ACC112 (cell line): ENCODE results near the gene BANF2.
"Not testable (repeated sequence)": the region's sequence is repeated elsewhere in the genome, so short reads cannot be mapped to it uniquely, and the experiment has no call there.

Source experiments
- H2AFZ ChIP-seq: fragments of 200-600 bp; sonication (generic); one replicate; pipeline ENCODE4 v1.6.0; 2017; ENCODE audit warnings: antibody characterized with exemption, low read length; ENCODE audit not compliant: unreplicated experiment
- H3K27ac ChIP-seq: fragments of 200-600 bp; sonication (generic); 2 replicates; pipeline ENCODE4 v1.5.1; 2014; ENCODE audit warnings: low read depth, mild to moderate bottlenecking, antibody characterized with exemption, low read length, moderate library complexity
- H3K27me3 ChIP-seq: fragments of 200-600 bp; sonication (generic); 2 replicates; pipeline ENCODE4 v1.6.1; 2014; ENCODE audit warnings: mild to moderate bottlenecking, antibody characterized with exemption, low read length, moderate library complexity, mixed read lengths; ENCODE audit not compliant: insufficient read depth
- H3K36me3 ChIP-seq: fragments of 200-600 bp; sonication (generic); 2 replicates; pipeline ENCODE4 v1.6.1; 2016; ENCODE audit warnings: mild to moderate bottlenecking, antibody characterized with exemption, low read length, moderate library complexity, mixed read lengths; ENCODE audit not compliant: insufficient read depth
- H3K4me1 ChIP-seq: fragments of 200-600 bp; sonication (generic); one replicate; pipeline ENCODE4 v1.6.1; 2016; ENCODE audit warnings: low read length, mixed read lengths; ENCODE audit not compliant: insufficient read depth, unreplicated experiment, control insufficient read depth
- H3K4me3 ChIP-seq: fragments of 200-600 bp; sonication (generic); 2 replicates; pipeline ENCODE4 v1.5.1; 2014; ENCODE audit warnings: mild to moderate bottlenecking, low read depth, low read length
- H3K79me2 ChIP-seq: fragments of 200-600 bp; sonication (generic); one replicate; pipeline ENCODE4 v1.6.0; 2016; ENCODE audit warnings: low read length; ENCODE audit not compliant: control insufficient read depth, unreplicated experiment, insufficient read depth

BANF2 gene

DNA sequence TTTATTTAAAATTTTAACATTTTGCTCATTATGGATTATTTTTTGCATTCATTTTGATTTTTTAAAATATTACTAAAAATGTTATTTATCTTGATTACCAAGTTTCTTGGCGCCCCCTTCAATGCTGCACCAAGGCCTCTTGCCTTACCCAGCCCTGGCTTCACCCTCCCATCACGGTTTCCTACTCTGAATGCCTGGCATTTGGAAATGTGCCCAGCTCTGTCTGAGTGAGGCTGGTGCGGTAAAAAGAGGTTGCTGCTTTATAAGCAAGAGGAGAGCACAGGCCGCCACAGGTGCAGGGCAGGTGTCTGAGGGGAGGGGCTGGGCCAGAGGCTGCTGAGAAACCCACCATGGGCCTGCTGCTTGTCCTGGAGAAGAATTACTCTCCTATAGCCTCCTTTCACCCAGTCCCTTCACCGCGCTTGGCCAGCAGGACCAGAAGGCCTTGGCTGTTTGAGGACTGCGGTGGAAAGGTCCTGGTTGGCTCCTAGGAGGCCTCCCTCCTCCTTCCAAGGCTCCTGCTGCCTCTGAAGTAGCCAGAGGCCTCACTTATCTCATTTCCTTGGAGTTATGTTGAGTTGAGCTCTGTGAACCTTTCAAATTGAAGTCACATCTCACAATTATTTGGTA lies 62.6 kb downstream of the BANF2 start:
- no peak overlapping the region for H3K27ac ChIP-seq
- no peaks in the 10 kb centered on the region for H3K4me1 ChIP-seq
- H3K27me3 ChIP-seq, result no peaks in the 10 kb centered on the region
- no peak overlapping the region for H2AFZ ChIP-seq
- no peaks in the 10 kb centered on the region for H3K36me3 ChIP-seq
- no peaks in the 10 kb centered on the region for H3K79me2 ChIP-seq
- H3K4me3 ChIP-seq, result no peak overlapping the region

DNA sequence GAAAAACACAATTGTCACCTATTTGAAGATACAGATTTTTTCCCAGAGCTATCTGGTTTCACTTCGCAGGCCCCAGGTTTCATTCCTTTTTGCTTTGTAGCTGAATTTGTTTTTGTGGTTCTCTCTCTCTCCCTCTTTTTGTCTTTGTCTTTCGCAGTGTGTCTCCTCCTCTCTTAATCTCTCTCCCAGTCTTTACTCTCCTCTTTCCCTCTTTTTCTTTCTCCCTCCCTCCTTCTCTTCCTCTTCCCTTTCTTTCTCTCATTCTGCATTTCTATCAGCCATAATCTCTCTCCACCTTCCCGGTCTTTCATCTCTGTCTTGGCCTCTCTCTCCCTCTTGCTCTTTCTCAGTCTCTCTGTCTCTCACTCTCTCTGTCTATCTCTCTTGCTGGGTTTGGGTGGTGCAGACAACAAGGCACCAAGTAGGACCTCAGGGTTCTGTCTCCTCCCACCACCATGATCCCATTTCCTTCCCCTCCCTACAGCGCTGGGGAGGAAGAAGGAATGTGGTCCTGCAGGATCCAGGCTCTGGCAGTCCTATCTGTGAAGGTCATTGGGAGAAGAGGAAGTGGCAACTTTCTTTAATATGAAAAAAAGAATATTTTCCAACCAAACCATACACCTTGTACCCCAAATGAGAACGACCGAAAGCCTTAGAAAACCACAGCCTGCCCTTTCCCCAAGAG lies 63.2 kb downstream of the BANF2 start:
- Histone ChIP-seq H3K4me3 (no peak overlapping the region), H2AFZ (no peak overlapping the region), H3K79me2 (no peaks in the 10 kb centered on the region), H3K36me3 (no peaks in the 10 kb centered on the region), H3K4me1 (no peaks in the 10 kb centered on the region), H3K27me3 (no peaks in the 10 kb centered on the region), H3K27ac (no peak overlapping the region)

DNA sequence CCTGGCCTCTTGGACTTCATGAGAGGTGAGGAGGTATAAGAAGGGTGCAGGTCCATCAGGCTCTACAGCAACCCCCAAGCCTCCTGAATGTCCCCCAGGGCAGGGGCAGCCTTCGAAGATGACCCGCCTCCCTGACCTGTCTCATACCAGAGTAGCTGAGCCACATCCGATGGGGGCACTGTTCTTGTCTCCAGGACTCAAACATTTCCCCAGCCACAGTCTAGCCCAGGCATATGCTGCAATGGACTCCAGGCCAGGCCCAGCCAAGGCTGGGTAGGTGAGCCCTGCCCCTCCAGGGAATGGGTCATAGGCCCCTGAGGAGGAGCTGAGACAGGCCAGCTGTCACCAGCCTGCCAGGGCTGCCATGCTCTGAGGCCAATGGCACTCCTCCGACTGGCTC lies 65.3 kb downstream of the BANF2 start:
- no peak overlapping the region for H3K27ac ChIP-seq
- H3K4me3 ChIP-seq, result no peak overlapping the region
- H3K27me3 ChIP-seq, result no peaks in the 10 kb centered on the region
- no peaks in the 10 kb centered on the region for H3K4me1 ChIP-seq
- no peak overlapping the region for H2AFZ ChIP-seq
- no peaks in the 10 kb centered on the region for H3K36me3 ChIP-seq
- no peaks in the 10 kb centered on the region for H3K79me2 ChIP-seq

DNA sequence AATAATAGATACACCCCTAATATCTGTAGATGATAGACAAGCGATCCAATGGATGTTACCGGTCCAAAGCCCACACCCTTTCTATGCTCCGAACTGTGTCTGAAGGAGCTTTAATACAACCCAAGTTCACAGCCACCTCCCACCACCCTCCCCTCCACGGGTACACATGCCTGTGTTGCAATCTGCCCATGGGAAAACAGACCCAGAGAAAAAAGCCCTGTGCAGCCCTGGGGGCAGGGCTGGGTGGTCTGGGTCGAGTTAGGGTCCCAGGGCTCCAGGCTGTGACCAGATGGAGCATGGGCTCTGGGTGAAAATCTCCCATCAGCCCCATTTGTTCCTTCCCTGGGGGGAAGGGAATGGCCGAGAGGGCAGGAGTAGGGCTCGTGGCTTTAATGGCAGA lies 65.8 kb downstream of the BANF2 start:
- H3K4me1 ChIP-seq, result no peaks in the 10 kb centered on the region
- no peak overlapping the region for H2AFZ ChIP-seq
- no peak overlapping the region for H3K27ac ChIP-seq
- no peaks in the 10 kb centered on the region for H3K27me3 ChIP-seq
- H3K4me3 ChIP-seq, result no peak overlapping the region
- no peaks in the 10 kb centered on the region for H3K79me2 ChIP-seq
- H3K36me3 ChIP-seq, result no peaks in the 10 kb centered on the region

DNA sequence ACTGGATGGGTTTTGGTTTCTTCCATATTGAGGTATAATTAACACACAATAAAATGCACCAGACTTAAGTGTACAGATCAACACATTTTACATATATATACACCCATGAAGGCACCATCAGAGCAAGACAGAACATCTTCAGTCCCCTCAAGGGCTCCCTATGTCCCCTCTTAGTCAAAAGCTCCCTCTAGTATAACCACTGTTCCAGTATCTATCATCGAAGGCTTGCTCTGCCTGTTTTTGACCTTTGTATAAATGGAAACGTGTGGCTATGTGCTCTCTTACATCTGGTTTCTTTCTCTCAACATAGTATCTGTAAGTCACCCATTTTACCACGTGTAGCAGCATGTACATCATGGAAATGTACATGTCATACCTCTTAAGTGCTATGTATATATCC lies 66.5 kb downstream of the BANF2 start:
- Histone ChIP-seq H3K79me2 (no peaks in the 10 kb centered on the region), H3K27ac (no peak overlapping the region), H2AFZ (no peak overlapping the region), H3K4me1 (no peaks in the 10 kb centered on the region), H3K36me3 (no peaks in the 10 kb centered on the region), H3K4me3 (no peak overlapping the region), H3K27me3 (no peaks in the 10 kb centered on the region)

DNA sequence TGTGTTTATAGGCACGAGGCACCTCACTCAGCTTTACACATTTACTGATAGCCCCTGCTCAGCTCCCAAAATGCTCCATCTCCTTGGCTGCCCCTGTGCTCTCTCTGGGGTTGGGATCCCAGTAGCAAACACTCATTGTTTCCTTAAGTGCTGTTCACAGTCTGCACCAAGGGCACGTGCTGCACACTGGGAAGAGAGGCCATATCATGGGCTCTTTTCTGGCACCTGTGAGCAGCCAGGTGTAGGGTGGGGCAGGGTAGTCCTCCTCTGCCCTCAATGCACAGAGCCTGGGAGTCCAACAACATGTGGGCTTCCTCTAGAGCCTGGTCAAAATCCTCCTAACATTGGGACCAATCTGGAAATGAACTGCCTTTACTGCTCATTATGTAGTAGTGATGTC lies 67.9 kb downstream of the BANF2 start:
- H3K4me3 ChIP-seq, result no peak overlapping the region
- H3K27me3 ChIP-seq, result no peaks in the 10 kb centered on the region
- no peak overlapping the region for H3K27ac ChIP-seq
- H3K79me2 ChIP-seq, result no peaks in the 10 kb centered on the region
- H2AFZ ChIP-seq, result no peak overlapping the region
- H3K4me1 ChIP-seq, result no peaks in the 10 kb centered on the region
- H3K36me3 ChIP-seq, result no peaks in the 10 kb centered on the region

DNA sequence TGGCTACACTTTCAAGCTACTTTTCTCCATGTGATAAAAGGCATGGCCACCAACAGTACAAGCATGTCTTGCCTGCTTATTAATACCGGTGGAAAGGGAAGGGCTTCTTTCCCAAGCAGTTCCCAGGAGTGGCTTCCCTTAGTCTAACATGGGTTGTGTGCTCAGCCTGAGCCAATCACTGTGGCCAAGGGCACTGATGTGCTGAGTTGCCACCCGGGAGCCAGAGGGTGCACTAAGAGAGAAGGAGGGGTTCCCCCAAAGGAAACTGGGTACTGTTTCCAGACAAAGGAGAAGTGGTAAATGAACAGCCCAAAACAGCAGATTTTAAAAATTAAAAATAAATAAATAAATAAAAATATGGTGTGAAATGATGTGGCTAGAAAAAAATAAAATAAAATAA lies 68.5 kb downstream of the BANF2 start:
- Histone ChIP-seq H3K4me1 (no peaks in the 10 kb centered on the region), H3K27me3 (no peaks in the 10 kb centered on the region), H2AFZ (no peak overlapping the region), H3K4me3 (no peak overlapping the region), H3K36me3 (no peaks in the 10 kb centered on the region), H3K27ac (no peak overlapping the region), H3K79me2 (no peaks in the 10 kb centered on the region)

DNA sequence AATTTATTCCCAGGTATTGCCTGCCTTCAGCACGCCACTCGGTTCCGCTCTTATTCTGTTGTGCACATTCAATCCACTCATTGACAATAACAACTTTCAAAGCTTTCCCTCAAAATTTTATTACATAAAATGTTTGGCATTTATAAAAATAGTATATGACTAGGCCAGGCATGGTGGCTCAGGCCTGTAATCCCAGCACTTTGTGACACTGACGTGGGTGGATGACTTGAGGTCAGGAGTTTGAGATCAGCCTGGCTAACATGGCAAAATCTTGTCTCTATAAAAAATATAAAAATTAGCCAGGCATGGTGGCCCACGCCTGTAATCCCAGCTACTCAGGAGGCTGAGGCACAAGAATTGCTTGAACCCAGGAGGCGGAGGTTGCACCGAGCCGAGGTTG lies 70.0 kb downstream of the BANF2 start:
- H3K79me2 ChIP-seq, H3K27me3 ChIP-seq, H3K27ac ChIP-seq, H3K4me1 ChIP-seq, H3K4me3 ChIP-seq, H3K36me3 ChIP-seq, H2AFZ ChIP-seq: not testable (repeated sequence)

DNA sequence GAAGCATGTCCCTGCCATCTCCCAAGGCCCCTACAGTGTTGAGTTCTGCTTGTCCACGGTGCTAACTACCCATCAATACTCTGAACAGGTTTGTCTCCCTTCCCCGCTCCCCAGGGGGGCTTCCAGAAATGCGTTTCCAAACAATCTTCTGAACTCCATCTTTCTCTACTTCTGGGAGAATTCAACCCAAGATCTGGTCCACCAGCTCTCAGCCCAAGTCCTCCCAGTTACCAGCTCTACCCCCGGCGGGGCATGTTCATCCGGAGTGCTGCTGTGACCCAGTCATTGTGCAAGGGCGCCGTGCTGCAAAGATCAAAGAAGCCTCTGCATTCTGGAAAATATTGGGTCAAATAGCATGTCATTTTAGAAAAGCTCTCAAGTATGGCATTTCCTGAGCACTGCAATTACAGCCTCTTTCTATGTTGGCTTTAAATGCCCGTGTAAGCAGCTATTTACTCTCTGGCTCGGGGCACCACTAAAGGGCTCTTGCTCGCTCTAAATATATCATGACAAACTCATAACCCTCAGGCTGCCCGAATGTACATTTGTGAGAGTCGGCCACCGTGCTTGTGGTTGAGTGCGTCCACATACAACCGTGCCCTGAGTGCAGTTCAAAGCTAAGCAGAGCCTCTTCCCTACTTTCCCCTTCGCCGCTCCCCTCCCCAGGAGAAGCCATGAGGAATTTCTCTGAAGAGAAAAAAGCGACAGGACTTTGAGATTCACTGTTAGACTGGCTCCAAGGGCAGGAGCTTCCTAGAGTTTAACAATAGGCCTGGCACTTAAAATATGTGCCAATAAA lies 71.6 kb downstream of the BANF2 start:
- H3K4me1 ChIP-seq, result no peaks in the 10 kb centered on the region
- no peaks in the 10 kb centered on the region for H3K27me3 ChIP-seq
- no peak overlapping the region for H2AFZ ChIP-seq
- H3K27ac ChIP-seq, result no peak overlapping the region
- H3K79me2 ChIP-seq, result no peaks in the 10 kb centered on the region
- H3K4me3 ChIP-seq, result no peak overlapping the region
- H3K36me3 ChIP-seq, result no peaks in the 10 kb centered on the region

DNA sequence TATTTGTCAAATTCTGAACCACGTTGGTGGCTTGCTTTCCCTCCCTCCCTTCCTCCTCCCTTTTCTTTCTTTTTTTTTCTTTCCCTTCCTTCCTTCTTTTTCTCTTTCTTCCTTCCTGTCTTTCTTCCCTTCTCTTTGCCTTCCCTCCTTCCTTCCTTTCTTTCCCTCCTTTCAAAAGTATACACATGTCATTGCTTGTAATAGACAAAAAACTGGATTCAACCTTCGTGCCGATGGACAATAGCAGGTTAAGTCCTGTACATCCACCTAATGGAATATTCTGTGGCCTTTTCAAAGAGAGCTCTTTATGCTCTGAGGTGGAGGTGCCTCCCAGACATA lies 72.2 kb downstream of the BANF2 start:
- H3K4me1 ChIP-seq, result no peaks in the 10 kb centered on the region
- no peak overlapping the region for H3K27ac ChIP-seq
- H3K36me3 ChIP-seq, result no peaks in the 10 kb centered on the region
- H3K79me2 ChIP-seq, result no peaks in the 10 kb centered on the region
- H2AFZ ChIP-seq, result no peak overlapping the region
- no peaks in the 10 kb centered on the region for H3K27me3 ChIP-seq
- no peak overlapping the region for H3K4me3 ChIP-seq

DNA sequence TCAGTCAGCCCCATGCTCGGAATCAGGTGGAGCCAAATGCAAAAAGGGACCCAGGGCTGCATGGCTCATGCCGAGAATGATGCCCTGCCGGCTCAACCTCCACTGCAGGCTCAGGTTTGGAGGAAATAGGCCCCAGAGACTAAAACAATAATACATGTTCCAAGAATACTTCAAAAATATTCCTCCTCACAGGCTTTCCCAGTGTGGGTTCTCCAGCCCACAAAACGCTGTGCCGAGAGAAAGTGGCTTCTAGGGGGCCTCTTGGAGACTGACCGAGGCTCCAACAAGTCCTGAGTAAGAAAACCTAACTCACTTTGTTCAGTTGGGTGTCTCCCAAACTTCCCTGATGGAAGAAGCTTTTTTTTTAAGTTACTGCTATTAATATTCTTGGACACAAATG lies 73.9 kb downstream of the BANF2 start:
- no peaks in the 10 kb centered on the region for H3K4me1 ChIP-seq
- no peaks in the 10 kb centered on the region for H3K79me2 ChIP-seq
- no peaks in the 10 kb centered on the region for H3K27me3 ChIP-seq
- no peaks in the 10 kb centered on the region for H3K36me3 ChIP-seq
- H2AFZ ChIP-seq, result no peak overlapping the region
- H3K4me3 ChIP-seq, result no peak overlapping the region
- no peak overlapping the region for H3K27ac ChIP-seq
